ENCODE data around the gene RHOU.

The RHOU gene

GRCh38 chr1:228737601-228738041 is 2.3 kb downstream of the RHOU start:
- no peak for TF ChIP-seq ZFX (IDR thresholded peaks at IDR 0.05; ENCODE audit: borderline replicate concordance)
- no peak for TF ChIP-seq CTCF (IDR thresholded peaks at IDR 0.05)
- peak overlapping the region; percentile 86 for H3K27ac ChIP-seq

- H3K27ac ChIP-seq, result peak overlapping the region; percentile 86
- TF ChIP-seq ZFX (IDR thresholded peaks at IDR 0.05; ENCODE audit: borderline replicate concordance), result no peak
- no peak for TF ChIP-seq CTCF (IDR thresholded peaks at IDR 0.05)
Observed at GRCh38 chr1:228739826-228740225, 4.5 kb downstream of the RHOU start.

GRCh38 chr1:228740543-228741317 is 5.5 kb downstream of the RHOU start:
- H3K27ac ChIP-seq, result peak overlapping the region; percentile 86
- TF ChIP-seq ZFX (IDR thresholded peaks at IDR 0.05; ENCODE audit: borderline replicate concordance), result no peak
- TF ChIP-seq CTCF (IDR thresholded peaks at IDR 0.05), result no peak

- no peak for TF ChIP-seq ZFX (IDR thresholded peaks at IDR 0.05; ENCODE audit: borderline replicate concordance)
- no peak for TF ChIP-seq CTCF (IDR thresholded peaks at IDR 0.05)
Observed at GRCh38 chr1:228742281-228742860, 7.1 kb downstream of the RHOU start.

DNA sequence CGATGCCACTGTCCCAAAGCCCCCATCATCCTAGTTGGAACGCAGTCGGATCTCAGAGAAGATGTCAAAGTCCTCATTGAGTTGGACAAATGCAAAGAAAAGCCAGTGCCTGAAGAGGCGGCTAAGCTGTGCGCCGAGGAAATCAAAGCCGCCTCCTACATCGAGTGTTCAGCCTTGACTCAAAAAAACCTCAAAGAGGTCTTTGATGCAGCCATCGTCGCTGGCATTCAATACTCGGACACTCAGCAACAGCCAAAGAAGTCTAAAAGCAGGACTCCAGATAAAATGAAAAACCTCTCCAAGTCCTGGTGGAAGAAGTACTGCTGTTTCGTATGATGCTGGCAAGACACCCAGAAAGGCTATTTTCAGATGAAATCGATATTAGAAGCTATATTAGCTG is 8.1 kb downstream of the RHOU start:
- TF ChIP-seq ZFX (IDR thresholded peaks at IDR 0.05; ENCODE audit: borderline replicate concordance) (no peak), CTCF (IDR thresholded peaks at IDR 0.05) (no peak)
- no peak overlapping the region for H3K27ac ChIP-seq

More at GRCh38 chr1:228742281-228742860, 7.1 kb downstream of the RHOU start:
- H3K27ac ChIP-seq, result 0 out of 2 replicates have a peak overlapping the region, but pooled peaks have one; percentile 6

GRCh38 chr1:228744356-228744755 is 9.1 kb downstream of the RHOU start:
- H3K27ac ChIP-seq, result peak overlapping the region; percentile 29; the same call in 1 of the 2 replicates
- TF ChIP-seq CTCF (IDR thresholded peaks at IDR 0.05), result no peak
- TF ChIP-seq ZFX (IDR thresholded peaks at IDR 0.05; ENCODE audit: borderline replicate concordance), result no peak

DNA sequence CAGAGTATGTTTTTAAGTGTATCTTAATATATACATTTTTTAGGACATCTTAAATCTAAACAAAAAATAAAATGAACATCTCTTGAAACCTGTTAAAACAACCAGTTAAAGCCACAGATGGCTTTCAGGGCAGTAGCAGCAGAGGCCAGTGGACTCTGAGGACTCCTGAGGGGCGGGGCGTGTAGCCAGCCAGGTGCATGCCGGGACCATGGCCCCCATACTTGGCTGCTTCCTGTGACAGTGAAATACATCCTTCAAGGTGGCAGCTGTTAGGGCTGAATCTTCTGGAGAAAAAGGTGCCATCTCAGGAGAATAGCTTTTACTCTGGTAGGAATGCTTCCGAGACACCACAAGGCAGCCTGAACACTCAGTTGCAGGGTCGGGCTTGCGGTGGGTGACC is 9.6 kb downstream of the RHOU start:
- TF ChIP-seq ZFX (IDR thresholded peaks at IDR 0.05; ENCODE audit: borderline replicate concordance) (no peak), CTCF (IDR thresholded peaks at IDR 0.05) (no peak)
- peak overlapping the region; percentile 29 for H3K27ac ChIP-seq

All from 22Rv1 (cell line).